ENCODE data around the gene MIER3.

The MIER3 gene

GRCh38 chr5:56951946-56952691, at the start of gene MIER3:
TSS of gene MIER3 (minus strand) at chr5:56952123. CDS start at chr5:56952102, 21 bp downstream.
- ChIA-PET CTCF (no interaction called here), POLR2A (no interaction called here)
- peak; percentile 87 for DNase-seq (ENCODE audit: extremely low spot score)
- TF ChIP-seq HDGF (IDR thresholded peaks at IDR 0.05; ENCODE audit: borderline replicate concordance) = no peak
- TF ChIP-seq NFRKB (IDR thresholded peaks at IDR 0.05) = no peak
- TF ChIP-seq BHLHE40 (IDR thresholded peaks at IDR 0.05; ENCODE audit: borderline replicate concordance) = no peak
- no peak for TF ChIP-seq FOXM1 (IDR thresholded peaks at IDR 0.05; ENCODE audit: borderline replicate concordance)
- no peak for TF ChIP-seq LEF1 (IDR thresholded peaks at IDR 0.05; ENCODE audit: borderline replicate concordance)
- no peak for TF ChIP-seq SUZ12 (IDR thresholded peaks at IDR 0.05)
- TF ChIP-seq FOXK2 (IDR thresholded peaks at IDR 0.05) = no peak
- no peak for TF ChIP-seq FOXA1 (IDR thresholded peaks at IDR 0.05)
- no peak for TF ChIP-seq SP1 (IDR thresholded peaks at IDR 0.05)
- no peak for TF ChIP-seq ELF4 (IDR thresholded peaks at IDR 0.05)
- TF ChIP-seq L3MBTL2 (conservative IDR thresholded peaks at IDR 0.05) = no peak; the same call in 1 of the 2 replicates
- TF ChIP-seq ZNF384 (IDR thresholded peaks at IDR 0.05) = no peak
- TF ChIP-seq PKNOX1 (IDR thresholded peaks at IDR 0.05) = no peak

GRCh38 chr5:56995596-56995995, 43.7 kb upstream of the MIER3 start:
- DNase-seq (ENCODE audit: extremely low spot score) = no peak
- ChIA-PET CTCF (no interaction called here), POLR2A (no interaction called here)
- TF ChIP-seq ARNT (IDR thresholded peaks at IDR 0.05) = no peak
- no peak for TF ChIP-seq ELF4 (IDR thresholded peaks at IDR 0.05)
- TF ChIP-seq NFRKB (IDR thresholded peaks at IDR 0.05) = no peak
- no peak for TF ChIP-seq PKNOX1 (IDR thresholded peaks at IDR 0.05)
- no peak for TF ChIP-seq FOXA1 (IDR thresholded peaks at IDR 0.05)
- no peak for TF ChIP-seq TARDBP (IDR thresholded peaks at IDR 0.05)
- no peak for TF ChIP-seq L3MBTL2 (conservative IDR thresholded peaks at IDR 0.05)
- no peak for TF ChIP-seq SP1 (IDR thresholded peaks at IDR 0.05)
- no peak for TF ChIP-seq ZNF384 (IDR thresholded peaks at IDR 0.05)
- TF ChIP-seq FOXM1 (IDR thresholded peaks at IDR 0.05; ENCODE audit: borderline replicate concordance) = no peak
- no peak for TF ChIP-seq BHLHE40 (IDR thresholded peaks at IDR 0.05; ENCODE audit: borderline replicate concordance)
- TF ChIP-seq CTBP1 (IDR thresholded peaks at IDR 0.05; ENCODE audit: borderline replicate concordance) = no peak
- no peak for TF ChIP-seq FOXK2 (IDR thresholded peaks at IDR 0.05)
- TF ChIP-seq SUZ12 (IDR thresholded peaks at IDR 0.05) = no peak
- TF ChIP-seq HDGF (IDR thresholded peaks at IDR 0.05; ENCODE audit: borderline replicate concordance) = no peak
- no peak for TF ChIP-seq LEF1 (IDR thresholded peaks at IDR 0.05; ENCODE audit: borderline replicate concordance)

- DNase-seq (ENCODE audit: extremely low spot score) = no peak
These were observed 41.3 kb upstream of the MIER3 start for GRCh38 chr5:56993241-56993640.

GRCh38 chr5:56989676-56990075, 37.8 kb upstream of the MIER3 start:
- ChIA-PET POLR2A (no interaction called here), CTCF (no interaction called here)
- no peak for DNase-seq (ENCODE audit: extremely low spot score)
- TF ChIP-seq HDGF (IDR thresholded peaks at IDR 0.05; ENCODE audit: borderline replicate concordance) = no peak
- TF ChIP-seq LEF1 (IDR thresholded peaks at IDR 0.05; ENCODE audit: borderline replicate concordance) = no peak
- TF ChIP-seq BHLHE40 (IDR thresholded peaks at IDR 0.05; ENCODE audit: borderline replicate concordance) = no peak
- no peak for TF ChIP-seq ELF4 (IDR thresholded peaks at IDR 0.05)
- no peak for TF ChIP-seq ARNT (IDR thresholded peaks at IDR 0.05)
- TF ChIP-seq NFRKB (IDR thresholded peaks at IDR 0.05) = no peak
- TF ChIP-seq SP1 (IDR thresholded peaks at IDR 0.05) = no peak
- no peak for TF ChIP-seq CTBP1 (IDR thresholded peaks at IDR 0.05; ENCODE audit: borderline replicate concordance)
- no peak for TF ChIP-seq FOXK2 (IDR thresholded peaks at IDR 0.05)
- no peak for TF ChIP-seq PKNOX1 (IDR thresholded peaks at IDR 0.05)
- no peak for TF ChIP-seq ZNF384 (IDR thresholded peaks at IDR 0.05)
- TF ChIP-seq L3MBTL2 (conservative IDR thresholded peaks at IDR 0.05) = no peak
- no peak for TF ChIP-seq FOXM1 (IDR thresholded peaks at IDR 0.05; ENCODE audit: borderline replicate concordance)
- no peak for TF ChIP-seq FOXA1 (IDR thresholded peaks at IDR 0.05)

More at GRCh38 chr5:56993241-56993640, 41.3 kb upstream of the MIER3 start:
- ChIA-PET POLR2A (no interaction called here), CTCF (no interaction called here)
- TF ChIP-seq FOXK2 (IDR thresholded peaks at IDR 0.05) (no peak), CTBP1 (IDR thresholded peaks at IDR 0.05; ENCODE audit: borderline replicate concordance) (no peak), L3MBTL2 (conservative IDR thresholded peaks at IDR 0.05) (no peak), HDGF (IDR thresholded peaks at IDR 0.05; ENCODE audit: borderline replicate concordance) (no peak), FOXM1 (IDR thresholded peaks at IDR 0.05; ENCODE audit: borderline replicate concordance) (no peak), LEF1 (IDR thresholded peaks at IDR 0.05; ENCODE audit: borderline replicate concordance) (no peak), FOXA1 (IDR thresholded peaks at IDR 0.05) (no peak), SUZ12 (IDR thresholded peaks at IDR 0.05) (no peak), PKNOX1 (IDR thresholded peaks at IDR 0.05) (no peak), ZNF384 (IDR thresholded peaks at IDR 0.05) (no peak), ARNT (IDR thresholded peaks at IDR 0.05) (no peak), NFRKB (IDR thresholded peaks at IDR 0.05) (no peak), TARDBP (IDR thresholded peaks at IDR 0.05) (no peak), ELF4 (IDR thresholded peaks at IDR 0.05) (no peak), BHLHE40 (IDR thresholded peaks at IDR 0.05; ENCODE audit: borderline replicate concordance) (no peak), SP1 (IDR thresholded peaks at IDR 0.05) (no peak)

GRCh38 chr5:56988490-56988889, 36.6 kb upstream of the MIER3 start:
- TF ChIP-seq SP1 (IDR thresholded peaks at IDR 0.05) (no peak), FOXK2 (IDR thresholded peaks at IDR 0.05) (no peak), BHLHE40 (IDR thresholded peaks at IDR 0.05; ENCODE audit: borderline replicate concordance) (no peak), ELF4 (IDR thresholded peaks at IDR 0.05) (no peak), PKNOX1 (IDR thresholded peaks at IDR 0.05) (no peak), TARDBP (IDR thresholded peaks at IDR 0.05) (no peak), FOXA1 (IDR thresholded peaks at IDR 0.05) (no peak), FOXM1 (IDR thresholded peaks at IDR 0.05; ENCODE audit: borderline replicate concordance) (no peak), CTBP1 (IDR thresholded peaks at IDR 0.05; ENCODE audit: borderline replicate concordance) (no peak), HDGF (IDR thresholded peaks at IDR 0.05; ENCODE audit: borderline replicate concordance) (no peak), ARNT (IDR thresholded peaks at IDR 0.05) (no peak), L3MBTL2 (conservative IDR thresholded peaks at IDR 0.05) (no peak)
- CTCF ChIA-PET = no interaction called here
- DNase-seq (ENCODE audit: extremely low spot score) = no peak
- POLR2A ChIA-PET = no interaction called here

Data from HEK293T (cell line).